ENCODE results near the gene RALGDS. TPM values are rescaled to one million over a fixed set of nuclear protein-coding genes. Genes with fewer than 3 reads are reported as not detected.

The RALGDS gene
- total and polyA plus RNA-seq, 2 of the 4 experiments (the other 2 are of a cell fraction): 13.1 to 36.9 TPM

DNA sequence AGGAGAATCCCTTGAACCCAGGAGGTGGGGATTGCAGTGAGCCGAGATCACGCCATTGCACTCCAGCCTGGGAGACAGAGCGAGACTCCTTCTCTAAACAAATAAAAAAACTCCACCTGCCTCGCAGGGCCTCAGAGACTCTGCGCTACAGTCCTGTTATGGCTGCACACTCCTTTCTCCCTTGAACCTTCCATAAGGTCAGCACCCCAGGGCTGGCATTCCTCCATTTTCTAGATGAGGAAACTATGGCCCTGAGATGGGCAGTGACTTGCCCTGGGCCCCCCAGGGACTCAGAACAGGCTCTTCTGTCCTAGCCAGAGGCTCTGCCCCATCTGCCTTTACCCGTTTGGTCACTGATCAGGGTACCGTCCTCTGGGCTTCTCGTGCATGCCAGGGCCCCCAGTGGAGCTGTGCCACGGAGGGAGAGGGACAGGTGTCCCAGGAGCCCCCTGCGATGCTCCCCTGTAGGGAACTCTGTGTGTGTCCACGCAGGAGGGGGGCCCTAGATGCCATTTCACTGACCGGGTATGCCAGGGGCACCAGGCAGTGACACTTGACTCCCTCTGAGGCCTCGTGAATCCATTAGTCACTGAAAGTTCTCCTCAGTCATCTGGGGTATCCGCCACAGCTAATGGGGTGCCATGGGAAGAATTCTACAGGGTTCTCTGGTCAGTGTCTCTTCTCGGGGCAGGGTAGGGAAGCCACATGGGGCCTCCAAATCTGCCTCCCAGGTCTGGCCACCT, 16.2 kb downstream of the RALGDS start:
- no peaks in the 10 kb centered on the region for H3K4me1 ChIP-seq (ENCODE audit: control insufficient read depth, insufficient read depth, low read length)
- no peak overlapping the region for H3K56ac ChIP-seq (ENCODE audit: extremely low read depth, insufficient read depth, low read length)
- H4K20me1 ChIP-seq (ENCODE audit: insufficient read depth, low read length): peaks cover 9% of the 10 kb centered on the region; the same call in 1 of the 2 replicates
- H3K4ac ChIP-seq (ENCODE audit: low read depth, low read length): no peak overlapping the region
- 92% methylated on average over 5 of the region's 15 CpGs; no CpG with 5 or more reads in 1 of the 2 experiments for WGBS, 2 experiments (ENCODE audit: extremely low coverage in 2 of 2, insufficient read length in 1 of 2)
- H2BK120ac ChIP-seq (ENCODE audit: low read depth, low read length): no peak overlapping the region
- H2AFZ ChIP-seq (replicated peaks; ENCODE audit: low read length, poor library complexity): no peak overlapping the region
- CTCF ChIA-PET: no interaction called here
- H2AK9ac ChIP-seq (replicated peaks; ENCODE audit: low read depth, low read length, poor library complexity): no peak overlapping the region
- H4K5ac ChIP-seq (ENCODE audit: low read depth, low read length): no peak overlapping the region
- H4K8ac ChIP-seq (ENCODE audit: low read depth in 2 of 2, low read length in 2 of 2): no peak overlapping the region
- H3K18ac ChIP-seq (ENCODE audit: low read depth, low read length): no peak overlapping the region
- DNase-seq (no peak), ATAC-seq (ENCODE audit: low read depth) (no peak)
- peaks cover 70% of the 10 kb centered on the region for H3K36me3 ChIP-seq (ENCODE audit: control insufficient read depth, insufficient read depth, low read length)
- H3K23ac ChIP-seq (ENCODE audit: low read depth, low read length): no peak overlapping the region
- no peaks in the 10 kb centered on the region for H3K9me3 ChIP-seq (ENCODE audit: control insufficient read depth, insufficient read depth, low read length)
- in situ Hi-C loops (cut with MboI; ENCODE audit: low sequenced_read_pairs) (loop anchor here (5.0 kb wide), 1 partner anchor 42 kb away; no protein-coding TSS in a partner anchor), dilution Hi-C loops (cut with HindIII; ENCODE audit: low sequenced_read_pairs, unreplicated experiment) (no loop called here), intact Hi-C loops (cut with micrococcal nuclease) (no loop called here)
- H3K9ac ChIP-seq (ENCODE audit: low read depth, low read length): no peak overlapping the region
- H3K79me1 ChIP-seq (ENCODE audit: low read depth in 1 of 2, low read length in 2 of 2): no peaks in the 10 kb centered on the region; a peak in 1 of 4 replicates
- POLR2A ChIA-PET (ENCODE audit: unreplicated experiment): no interaction called here
- H2BK15ac ChIP-seq (ENCODE audit: low read depth, low read length): no peak overlapping the region
- no peaks in the 10 kb centered on the region for H3K27me3 ChIP-seq (ENCODE audit: control insufficient read depth, insufficient read depth, low read length)
- H3K14ac ChIP-seq (replicated peaks; ENCODE audit: low read depth, low read length): no peak overlapping the region
- H3K4me2 ChIP-seq (ENCODE audit: low read depth, low read length): no peak overlapping the region
- no peak overlapping the region for H3K4me3 ChIP-seq (ENCODE audit: insufficient read depth, low read depth, low read length)
- no TSS peak for BruUV-seq (replicated peaks)
- H3K9me1 ChIP-seq (ENCODE audit: insufficient read depth, low read length): no peaks in the 10 kb centered on the region
- H4K91ac ChIP-seq (ENCODE audit: insufficient read depth, low read depth, low read length): no peak overlapping the region
- H3K27ac ChIP-seq (ENCODE audit: insufficient read depth, low read length): no peak overlapping the region
- H2BK5ac ChIP-seq (ENCODE audit: low read depth, low read length, poor library complexity, severe bottlenecking): no peak overlapping the region
- H2AK5ac ChIP-seq (ENCODE audit: low read depth, low read length): no peak overlapping the region
- no peak for TF ChIP-seq ELK1 (IDR thresholded peaks at IDR 0.05; ENCODE audit: borderline replicate concordance, low read depth, low read length)
- no peak for TF ChIP-seq MXI1 (IDR thresholded peaks at IDR 0.05; ENCODE audit: borderline replicate concordance, low read depth, low read length)
- TF ChIP-seq RCOR1 (IDR thresholded peaks at IDR 0.05; ENCODE audit: insufficient replicate concordance, low read length): no peak
- TF ChIP-seq NFE2L2 (IDR thresholded peaks at IDR 0.05; ENCODE audit: low read depth, low read length): no peak
- TF ChIP-seq SMC3 (IDR thresholded peaks at IDR 0.05; ENCODE audit: low read depth, low read length): no peak
- no peak for TF ChIP-seq CEBPB (IDR thresholded peaks at IDR 0.05; ENCODE audit: low read depth, low read length)
- no peak for TF ChIP-seq FOS (IDR thresholded peaks at IDR 0.05; ENCODE audit: low read depth, low read length)
- no peak for TF ChIP-seq CHD1 (IDR thresholded peaks at IDR 0.05; ENCODE audit: low read depth, low read length)
- no peak for TF ChIP-seq MAFK (IDR thresholded peaks at IDR 0.05; ENCODE audit: low read depth, low read length)
- TF ChIP-seq USF2 (IDR thresholded peaks at IDR 0.05; ENCODE audit: low read depth, low read length): no peak
- no peak for TF ChIP-seq RFX5 (IDR thresholded peaks at IDR 0.05; ENCODE audit: low read depth, low read length)
- no peak for TF ChIP-seq BHLHE40 (IDR thresholded peaks at IDR 0.05; ENCODE audit: low read depth, low read length)
- no peak overlapping the region for H2BK20ac ChIP-seq (ENCODE audit: low read depth, low read length)

Data from IMR-90 (cell line).